Common myeloid progenitor, CD34-positive (primary cell): Measurements from ENCODE around the gene CPN2.

ENCODE experiments used
- CTCF ChIA-PET: fragments of 350-600 bp; sonication (Branson Sonifier 250); formaldehyde crosslinking; loops from one replicate; lab custom pipeline; 2021; ENCODE audit warnings: antibody characterized with exemption; lab: Charles Lee
- POLR2A ChIA-PET: fragments of 350-600 bp; sonication (Branson Sonifier 250); formaldehyde crosslinking; loops from one replicate; lab custom pipeline; 2021; ENCODE audit warnings: antibody characterized with exemption; lab: Charles Lee
- DNase-seq, 3 donors: peaks; one replicate each; pipeline versions ENCODE4 v3.0.0 to v3.0.0-alpha.2; 2013
- H3K27ac ChIP-seq, 2 experiments: 1 replicate in 1 of 2; 2 replicates in 1 of 2; pipeline ENCODE4 v1.7.0; 2013; ENCODE audit warnings: inconsistent platforms in 2 of 2, low read length in 2 of 2, mild to moderate bottlenecking in 2 of 2, low read depth in 1 of 2, moderate library complexity in 1 of 2; ENCODE audit not compliant: severe bottlenecking in 2 of 2, insufficient read depth in 1 of 2, poor library complexity in 1 of 2
- H3K27me3 ChIP-seq, 5 experiments: replicated peaks in 2 of 5; 1 replicate in 3 of 5; 2 replicates in 2 of 5; pipeline versions ENCODE4 v1.6.1 to v1.7.0; 2013; ENCODE audit warnings: low read length in 4 of 5, mild to moderate bottlenecking in 2 of 5, moderate library complexity in 2 of 5, inconsistent platforms in 1 of 5; ENCODE audit not compliant: insufficient read depth in 5 of 5, control insufficient read depth in 4 of 5
- H3K36me3 ChIP-seq, 4 experiments: 1 replicate in 2 of 4; 2 replicates in 2 of 4; pipeline versions ENCODE4 v1.6.1 to v1.7.0; 2013; ENCODE audit warnings: low read length in 3 of 4, control low read depth in 1 of 4, mild to moderate bottlenecking in 1 of 4; ENCODE audit not compliant: control insufficient read depth in 4 of 4, insufficient read depth in 4 of 4
- H3K4me1 ChIP-seq, 4 experiments: 1 replicate in 3 of 4; 2 replicates in 1 of 4; pipeline versions ENCODE4 v1.6.1 to v1.7.1; 2013; ENCODE audit warnings: low read length in 3 of 4, mild to moderate bottlenecking in 3 of 4, control low read depth in 1 of 4, inconsistent platforms in 1 of 4, moderate library complexity in 1 of 4; ENCODE audit not compliant: control insufficient read depth in 4 of 4, insufficient read depth in 4 of 4; ENCODE audit errors: control extremely low read depth in 1 of 4
- H3K4me3 ChIP-seq, 7 experiments: 1 replicate in 4 of 7; 2 replicates in 3 of 7; pipeline versions ENCODE4 v1.5.1 to v1.7.0; 2013; ENCODE audit warnings: mild to moderate bottlenecking in 7 of 7, low read length in 6 of 7, moderate library complexity in 6 of 7, inconsistent platforms in 2 of 7, low read depth in 2 of 7, control low read depth in 1 of 7; ENCODE audit not compliant: insufficient read depth in 4 of 7, control insufficient read depth in 1 of 7; ENCODE audit errors: extremely low read depth in 1 of 7
- H3K9me3 ChIP-seq, 5 experiments: 1 replicate in 4 of 5; 2 replicates in 1 of 5; pipeline versions ENCODE4 v1.6.1 to v1.7.1; 2013; ENCODE audit warnings: low read length in 4 of 5, mild to moderate bottlenecking in 2 of 5, inconsistent platforms in 1 of 5, low read depth in 1 of 5, moderate library complexity in 1 of 5; ENCODE audit not compliant: control insufficient read depth in 4 of 5, insufficient read depth in 2 of 5; ENCODE audit errors: control extremely low read depth in 1 of 5
- WGBS: methylation state at CpG from one replicate; pipeline ENCODE4 v1.1.5; 2013; ENCODE audit not compliant: insufficient coverage; 5-methylcytosine and 5-hydroxymethylcytosine counted together

CPN2 gene

GRCh38 chr3:194382892-194383223 lies 31.7 kb upstream of the CPN2 start:
- H3K4me3 ChIP-seq = no peak overlapping the region
- WGBS = 70% methylated on average over 9 of the region's 9 CpGs
- H3K27me3 ChIP-seq = peaks cover 0 to 23% (median 9%) of the 10 kb centered on the region in 5 experiments
- no peaks in the 10 kb centered on the region for H3K9me3 ChIP-seq
- H3K4me1 ChIP-seq = no peaks in the 10 kb centered on the region
- no peak overlapping the region for H3K27ac ChIP-seq
- CTCF ChIA-PET = interaction anchor here (0.8 to 2.0 kb wide), 3 partner anchors 15 to 37 kb away, joined by 3 to 5 read pairs (median 5); no protein-coding TSS in a partner anchor
- POLR2A ChIA-PET = no interaction called here
- H3K36me3 ChIP-seq = no peaks in the 10 kb centered on the region
- DNase-seq = no peak

GRCh38 chr3:194382196-194382891 lies 31.2 kb upstream of the CPN2 start:
- 88% methylated on average over 20 of the region's 20 CpGs for WGBS
- no peaks in the 10 kb centered on the region for H3K36me3 ChIP-seq
- ChIA-PET CTCF (interaction anchor here (2.0 kb wide), 2 partner anchors 15 to 37 kb away, joined by 5 read pairs; no protein-coding TSS in a partner anchor), POLR2A (no interaction called here)
- no peak overlapping the region for H3K4me3 ChIP-seq
- no peaks in the 10 kb centered on the region for H3K4me1 ChIP-seq
- no peak for DNase-seq
- peaks cover 0 to 23% (median 9%) of the 10 kb centered on the region in 5 experiments for H3K27me3 ChIP-seq
- no peaks in the 10 kb centered on the region for H3K9me3 ChIP-seq
- no peak overlapping the region for H3K27ac ChIP-seq

- no peak overlapping the region for H3K4me3 ChIP-seq
- H3K27me3 ChIP-seq = peaks cover 0 to 23% (median 9%) of the 10 kb centered on the region in 5 experiments
- 80% methylated on average over 14 of the region's 17 CpGs for WGBS
- H3K27ac ChIP-seq = no peak overlapping the region
- no peaks in the 10 kb centered on the region for H3K9me3 ChIP-seq
- ChIA-PET POLR2A (no interaction called here), CTCF (interaction anchor here (1.3 to 2.0 kb wide), 2 partner anchors 8 to 36 kb away, joined by 3 to 5 read pairs; no protein-coding TSS in a partner anchor)
- H3K36me3 ChIP-seq = no peaks in the 10 kb centered on the region
- no peaks in the 10 kb centered on the region for H3K4me1 ChIP-seq
- no peak for DNase-seq
These were observed 30.3 kb upstream of the CPN2 start for GRCh38 chr3:194381460-194381875.

- Histone ChIP-seq H3K4me1 (no peaks in the 10 kb centered on the region), H3K27ac (no peak overlapping the region), H3K9me3 (no peaks in the 10 kb centered on the region), H3K4me3 (no peak overlapping the region), H3K36me3 (no peaks in the 10 kb centered on the region), H3K27me3 (peaks cover 0 to 23% (median 10%) of the 10 kb centered on the region in 5 experiments)
- ChIA-PET POLR2A (no interaction called here), CTCF (interaction anchor here (1.3 kb wide), 1 partner anchor 9 kb away, joined by 3 read pairs; no protein-coding TSS in a partner anchor)
- DNase-seq = no peak
- WGBS = 95% methylated on average over 6 of the region's 7 CpGs
These were observed 29.2 kb upstream of the CPN2 start for GRCh38 chr3:194380326-194380725.

DNA sequence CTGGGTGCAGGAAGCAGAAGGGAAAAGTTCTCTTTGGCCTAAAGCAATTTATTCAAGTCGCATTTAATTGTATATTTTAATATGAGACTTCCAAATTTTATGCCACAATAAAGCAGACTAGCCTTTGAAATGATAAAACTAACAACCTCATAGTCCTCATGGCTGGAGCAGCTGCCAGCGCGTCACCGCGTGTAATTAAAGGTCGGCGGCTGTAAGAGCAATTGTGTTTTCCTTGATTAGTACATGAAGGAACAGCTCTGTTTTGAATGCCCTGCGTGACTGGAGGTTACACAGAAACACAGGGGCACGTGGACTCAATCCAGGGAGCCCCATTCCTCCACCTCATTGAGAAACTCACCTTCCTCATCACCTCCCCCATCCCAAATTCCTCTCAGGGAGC lies 28.5 kb upstream of the CPN2 start:
- Histone ChIP-seq H3K27ac (no peak overlapping the region), H3K9me3 (no peaks in the 10 kb centered on the region), H3K27me3 (peaks cover 0 to 20% (median 10%) of the 10 kb centered on the region in 5 experiments), H3K4me1 (no peaks in the 10 kb centered on the region), H3K4me3 (no peak overlapping the region), H3K36me3 (no peaks in the 10 kb centered on the region)
- 92% methylated on average over 7 of the region's 9 CpGs for WGBS
- POLR2A ChIA-PET = no interaction called here
- CTCF ChIA-PET = interaction anchor here (1.0 to 2.5 kb wide), 2 partner anchors 8 to 45 kb away, joined by 3 to 7 read pairs; no protein-coding TSS in a partner anchor
- DNase-seq = no peak

DNA sequence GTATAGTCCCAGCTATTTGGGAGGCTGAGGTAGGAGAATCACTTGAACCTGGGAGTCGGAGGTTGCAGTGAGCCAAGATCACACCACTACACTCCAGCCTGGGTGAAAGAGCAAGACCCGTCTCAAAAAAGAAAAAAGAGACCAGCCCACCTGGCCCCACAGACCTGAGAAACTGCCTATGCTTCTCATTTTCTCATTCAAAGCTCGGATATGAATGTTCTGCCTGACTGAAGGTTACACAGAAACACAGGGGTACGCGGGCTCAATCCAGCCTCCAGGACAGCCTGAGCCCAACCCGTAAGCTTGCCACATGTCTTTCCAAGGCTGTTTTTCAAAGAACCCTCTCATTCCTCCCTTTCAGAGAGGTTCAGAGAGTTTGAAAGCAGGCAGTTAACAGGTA lies 28.1 kb upstream of the CPN2 start:
- CTCF ChIA-PET = interaction anchor here (0.6 to 2.5 kb wide), 4 partner anchors 8 to 267 kb away, joined by 3 to 7 read pairs (median 3); no protein-coding TSS in a partner anchor
- 100% methylated on average over 5 of the region's 6 CpGs for WGBS
- DNase-seq = no peak
- Histone ChIP-seq H3K9me3 (no peaks in the 10 kb centered on the region), H3K4me3 (no peak overlapping the region), H3K27me3 (peaks cover 0 to 19% (median 10%) of the 10 kb centered on the region in 5 experiments), H3K27ac (no peak overlapping the region), H3K4me1 (no peaks in the 10 kb centered on the region), H3K36me3 (no peaks in the 10 kb centered on the region)
- POLR2A ChIA-PET = no interaction called here

- Histone ChIP-seq H3K9me3 (no peaks in the 10 kb centered on the region), H3K4me3 (no peak overlapping the region), H3K4me1 (no peaks in the 10 kb centered on the region), H3K27ac (no peak overlapping the region), H3K27me3 (peaks cover 0 to 19% (median 8%) of the 10 kb centered on the region in 5 experiments), H3K36me3 (no peaks in the 10 kb centered on the region)
- ChIA-PET CTCF (interaction anchor here (1.3 to 2.5 kb wide), 2 partner anchors 10 to 32 kb away, joined by 3 to 7 read pairs; no protein-coding TSS in a partner anchor), POLR2A (no interaction called here)
- WGBS = 100% methylated on average over 1 of the region's 1 CpG
- no peak for DNase-seq
These were observed 26.6 kb upstream of the CPN2 start for GRCh38 chr3:194377708-194378107.
